NK-92 treated with Interleukin-12 subunit alpha and Interleukin-12 subunit beta, amount 100 ng/mL, for 24 hours (cell line): ENCODE results near the gene HOXD3.

ENCODE experiments used
- DNase-seq: peaks from one replicate; lab custom pipeline; 2025; lab: John Stamatoyannopoulos, UW

The HOXD3 gene

GRCh38 chr2:176121190-176122051 lies 35.7 kb upstream of the HOXD3 start:
- DNase-seq: no peak

GRCh38 chr2:176122052-176122682 lies 34.9 kb upstream of the HOXD3 start:
- no peak for DNase-seq

GRCh38 chr2:176122683-176123410 lies 34.3 kb upstream of the HOXD3 start, which contains the start of gene HOXD9:
Gene HOXD9, plus strand, starts transcription at chr2:176122719. Its CDS starts 50 bp downstream, at chr2:176122769.
- DNase-seq: no peak

GRCh38 chr2:176123411-176124109 lies 33.5 kb upstream of the HOXD3 start:
- no peak for DNase-seq

- DNase-seq: no peak
Measured at GRCh38 chr2:176124110-176124946, 32.8 kb upstream of the HOXD3 start.

GRCh38 chr2:176124947-176125771 lies 31.9 kb upstream of the HOXD3 start:
- DNase-seq: no peak

GRCh38 chr2:176125772-176126054 lies 31.4 kb upstream of the HOXD3 start:
- no peak for DNase-seq

- peak; percentile 10 for DNase-seq
Measured at GRCh38 chr2:176126929-176127773, 30.0 kb upstream of the HOXD3 start.

GRCh38 chr2:176127774-176128072 lies 29.4 kb upstream of the HOXD3 start:
- DNase-seq: no peak

- no peak for DNase-seq
Measured at GRCh38 chr2:176128172-176128981, 28.7 kb upstream of the HOXD3 start.

GRCh38 chr2:176128982-176129796 lies 27.9 kb upstream of the HOXD3 start, which contains the start of gene HOXD8:
Gene HOXD8, plus strand, starts transcription at chr2:176129705. Its CDS starts 662 bp downstream, at chr2:176130367.
- DNase-seq: no peak

GRCh38 chr2:176129813-176130146 lies 27.3 kb upstream of the HOXD3 start:
- no peak for DNase-seq

GRCh38 chr2:176130147-176130956 lies 26.8 kb upstream of the HOXD3 start:
- no peak for DNase-seq

GRCh38 chr2:176130957-176131847 lies 25.9 kb upstream of the HOXD3 start:
- DNase-seq: no peak

GRCh38 chr2:176131848-176132158 lies 25.3 kb upstream of the HOXD3 start:
- DNase-seq: no peak
